Fibroblast of lung (primary cell): Measurements from ENCODE around the gene SLC23A1. TPM values are rescaled to one million over a fixed set of nuclear protein-coding genes. Genes with fewer than 3 reads are reported as not detected.

Source experiments
- DNase-seq, 2 donors: peaks; one replicate each; pipeline versions ENCODE4 v3.0.0 to v3.0.0-alpha.2; 2010; ENCODE audit warnings: low read depth in 2 of 2
- H2AFZ ChIP-seq: 2 replicates; pipeline ENCODE4 v1.5.1; 2012; ENCODE audit warnings: low read length, control low read depth, inconsistent platforms
- H3K27ac ChIP-seq: 2 replicates; pipeline ENCODE4 v1.5.1; 2011; ENCODE audit warnings: low read length, control low read depth; ENCODE audit not compliant: insufficient read depth
- H3K27me3 ChIP-seq: 2 replicates; pipeline ENCODE4 v1.5.1; 2011; ENCODE audit warnings: mild to moderate bottlenecking, low read length; ENCODE audit not compliant: control insufficient read depth, insufficient read depth
- H3K36me3 ChIP-seq: 2 replicates; pipeline ENCODE4 v1.5.1; 2011; ENCODE audit warnings: low read length; ENCODE audit not compliant: control insufficient read depth, insufficient read depth
- H3K4me1 ChIP-seq: 2 replicates; pipeline ENCODE4 v1.5.1; 2011; ENCODE audit warnings: low read length; ENCODE audit not compliant: control insufficient read depth, insufficient read depth; ENCODE audit errors: extremely low read depth
- H3K4me2 ChIP-seq: 2 replicates; pipeline ENCODE4 v1.5.1; 2011; ENCODE audit warnings: low read length, control low read depth; ENCODE audit not compliant: insufficient read depth; ENCODE audit errors: extremely low read depth
- H3K4me3 ChIP-seq, 4 experiments: fragments of 200-600 bp in 1 of 4; sonication (generic) in 1 of 4; replicated peaks in 1 of 4; 2 replicates each; pipeline ENCODE4 v1.5.1; 2011 to 2016; ENCODE audit warnings: low read length in 4 of 4, low read depth in 3 of 4, mild to moderate bottlenecking in 3 of 4, control low read depth in 2 of 4, inconsistent platforms in 1 of 4, mixed read lengths in 1 of 4; ENCODE audit not compliant: insufficient read depth in 1 of 4; ENCODE audit errors: control extremely low read depth in 1 of 4
- H3K79me2 ChIP-seq: 2 replicates; pipeline ENCODE4 v1.5.1; 2012; ENCODE audit warnings: mild to moderate bottlenecking, low read length, inconsistent platforms; ENCODE audit not compliant: control insufficient read depth, insufficient read depth
- H3K9ac ChIP-seq: 2 replicates; pipeline ENCODE4 v1.5.1; 2011; ENCODE audit warnings: mild to moderate bottlenecking, low read length, control low read depth; ENCODE audit not compliant: insufficient read depth
- H3K9me3 ChIP-seq: 2 replicates; pipeline ENCODE4 v1.5.1; 2012; ENCODE audit warnings: low read depth, low read length; ENCODE audit not compliant: control insufficient read depth, insufficient read depth
- H4K20me1 ChIP-seq: 2 replicates; pipeline ENCODE4 v1.5.1; 2011; ENCODE audit warnings: low read length; ENCODE audit not compliant: control insufficient read depth, insufficient read depth; ENCODE audit errors: extremely low read depth
- EZH2 ChIP-seq: IDR thresholded peaks from 2 replicates; pipeline ENCODE4 v1.5.1; 2012; ENCODE audit warnings: low read length, control low read depth, mild to moderate bottlenecking; ENCODE audit errors: missing control alignments
- polyA plus RNA-seq, 2 donors: library from polyadenylated mRNA; depleted of rRNA in 1 of 2; stranded (reverse) in 1 of 2; unstranded in 1 of 2; fragments of >200 nt; gene quantifications; 2 replicates each; pipeline ENCODE4 v1.2.1, GENCODE V29; 2011 to 2012; ENCODE audit warnings: missing spikeins in 1 of 2
- total RNA-seq: library from RNA; depleted of rRNA; stranded (reverse); fragments of >200 nt; gene quantifications from 2 replicates; pipeline ENCODE4 v1.2.1, GENCODE V29; 2014
- TF ChIP-seq, protein P1 (sequence below), 2 donors: IDR thresholded peaks in 1 of 2; conservative IDR thresholded peaks in 1 of 2; 1 replicate in 1 of 2; 2 replicates in 1 of 2; pipeline ENCODE4 v1.5.1; 2011 to 2012; ENCODE audit warnings: low read length in 2 of 2, control low read depth in 1 of 2, inconsistent platforms in 1 of 2, low read depth in 1 of 2, mild to moderate bottlenecking in 1 of 2

The SLC23A1 gene
- total and polyA plus RNA-seq, 2 donors (not counting 1 experiment from before 2014, with no cell fraction given), result not detected

DNA sequence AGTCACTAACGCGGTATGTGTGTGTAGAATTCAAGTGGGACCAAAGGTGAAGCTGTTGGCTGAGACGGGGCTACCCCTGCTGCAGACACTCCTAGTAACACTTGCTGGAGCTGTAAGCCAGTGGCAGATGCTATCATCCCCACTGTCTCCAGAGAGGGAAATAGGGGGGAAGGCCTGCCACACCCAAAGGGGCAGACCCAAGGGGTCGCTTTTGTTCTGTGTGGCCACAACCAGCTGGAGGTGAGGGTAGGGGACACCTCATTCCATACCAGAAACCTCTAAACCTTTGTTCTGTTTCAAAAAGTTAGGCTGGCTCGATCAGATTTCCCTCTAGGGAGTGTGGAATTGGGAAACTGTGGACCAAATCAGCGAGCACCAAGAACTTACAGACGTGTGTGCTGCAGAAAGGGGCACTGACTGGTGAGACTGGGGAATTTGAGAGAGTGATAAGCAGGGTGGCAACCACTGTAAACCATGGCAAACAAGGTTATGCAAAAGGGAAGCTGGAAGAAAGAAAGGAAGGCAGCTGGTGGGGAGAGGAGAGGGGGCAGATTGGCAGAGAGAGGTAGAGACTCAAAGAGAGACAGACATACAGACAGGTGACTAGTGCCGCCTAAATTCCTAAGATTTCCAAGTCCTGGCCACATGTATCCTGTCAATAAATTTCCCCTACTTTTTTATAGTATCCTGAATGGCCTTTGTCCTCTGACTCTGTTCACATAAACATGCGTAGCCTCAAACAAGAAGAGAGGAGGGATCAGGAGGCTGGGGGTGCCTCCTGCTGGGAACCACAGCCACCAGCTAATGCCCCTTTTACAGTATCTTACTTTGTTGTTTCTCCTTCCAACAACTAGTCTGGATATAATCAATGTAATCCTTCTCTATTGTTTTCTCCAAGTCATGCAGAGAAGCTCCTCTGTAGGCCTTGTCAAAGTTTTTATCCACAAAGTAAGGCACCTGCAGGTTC lies 36.4 kb upstream of the SLC23A1 start:
- no peak for DNase-seq
- H3K9ac ChIP-seq, result no peak overlapping the region
- H3K27ac ChIP-seq, result no peak overlapping the region
- H3K4me2 ChIP-seq, result no peak overlapping the region
- no peak overlapping the region for H2AFZ ChIP-seq
- H3K79me2 ChIP-seq, result no peaks in the 10 kb centered on the region
- H3K9me3 ChIP-seq, result no peaks in the 10 kb centered on the region
- TF ChIP-seq, protein P1, sequence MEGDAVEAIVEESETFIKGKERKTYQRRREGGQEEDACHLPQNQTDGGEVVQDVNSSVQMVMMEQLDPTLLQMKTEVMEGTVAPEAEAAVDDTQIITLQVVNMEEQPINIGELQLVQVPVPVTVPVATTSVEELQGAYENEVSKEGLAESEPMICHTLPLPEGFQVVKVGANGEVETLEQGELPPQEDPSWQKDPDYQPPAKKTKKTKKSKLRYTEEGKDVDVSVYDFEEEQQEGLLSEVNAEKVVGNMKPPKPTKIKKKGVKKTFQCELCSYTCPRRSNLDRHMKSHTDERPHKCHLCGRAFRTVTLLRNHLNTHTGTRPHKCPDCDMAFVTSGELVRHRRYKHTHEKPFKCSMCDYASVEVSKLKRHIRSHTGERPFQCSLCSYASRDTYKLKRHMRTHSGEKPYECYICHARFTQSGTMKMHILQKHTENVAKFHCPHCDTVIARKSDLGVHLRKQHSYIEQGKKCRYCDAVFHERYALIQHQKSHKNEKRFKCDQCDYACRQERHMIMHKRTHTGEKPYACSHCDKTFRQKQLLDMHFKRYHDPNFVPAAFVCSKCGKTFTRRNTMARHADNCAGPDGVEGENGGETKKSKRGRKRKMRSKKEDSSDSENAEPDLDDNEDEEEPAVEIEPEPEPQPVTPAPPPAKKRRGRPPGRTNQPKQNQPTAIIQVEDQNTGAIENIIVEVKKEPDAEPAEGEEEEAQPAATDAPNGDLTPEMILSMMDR (conservative IDR thresholded peaks at IDR 0.05 in 1 of 2, IDR thresholded peaks at IDR 0.05 in 1 of 2; ENCODE audit: low read depth in 1 of 2, low read length in 2 of 2), result no peak
- TF ChIP-seq EZH2, result no peak
- no peaks in the 10 kb centered on the region for H3K27me3 ChIP-seq
- no peak overlapping the region for H3K4me3 ChIP-seq
- H3K4me1 ChIP-seq, result peaks cover 3% of the 10 kb centered on the region
- H4K20me1 ChIP-seq, result no peaks in the 10 kb centered on the region
- peaks cover 2% of the 10 kb centered on the region for H3K36me3 ChIP-seq

DNA sequence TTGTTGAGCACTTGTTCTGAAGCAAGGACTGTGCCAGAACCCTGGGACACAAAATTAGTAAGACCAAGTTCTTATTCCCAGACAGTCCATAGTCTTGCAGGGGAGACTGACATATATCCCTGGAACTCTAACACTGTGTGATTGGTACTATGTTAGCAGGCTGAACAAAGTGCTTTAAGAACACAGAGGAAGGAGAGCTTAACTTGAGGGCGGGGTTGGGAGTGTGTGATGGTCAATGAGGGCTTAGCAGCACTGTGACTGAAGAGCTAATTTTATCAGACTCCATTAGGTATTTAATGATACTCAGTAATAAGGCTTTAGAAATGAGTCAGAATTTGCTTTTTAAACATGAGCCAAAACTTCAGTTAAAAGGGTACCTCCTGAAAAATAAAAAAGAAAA lies 35.7 kb upstream of the SLC23A1 start:
- H3K27me3 ChIP-seq, result no peaks in the 10 kb centered on the region
- peaks cover 3% of the 10 kb centered on the region for H3K4me1 ChIP-seq
- no peaks in the 10 kb centered on the region for H4K20me1 ChIP-seq
- H3K4me2 ChIP-seq, result no peak overlapping the region
- no peak overlapping the region for H2AFZ ChIP-seq
- H3K9me3 ChIP-seq, result no peaks in the 10 kb centered on the region
- peaks cover 2% of the 10 kb centered on the region for H3K36me3 ChIP-seq
- H3K27ac ChIP-seq, result no peak overlapping the region
- H3K9ac ChIP-seq, result no peak overlapping the region
- TF ChIP-seq, protein P1 (conservative IDR thresholded peaks at IDR 0.05 in 1 of 2, IDR thresholded peaks at IDR 0.05 in 1 of 2; ENCODE audit: low read depth in 1 of 2, low read length in 2 of 2), result no peak
- DNase-seq, result no peak
- H3K4me3 ChIP-seq, result no peak overlapping the region
- no peaks in the 10 kb centered on the region for H3K79me2 ChIP-seq

DNA sequence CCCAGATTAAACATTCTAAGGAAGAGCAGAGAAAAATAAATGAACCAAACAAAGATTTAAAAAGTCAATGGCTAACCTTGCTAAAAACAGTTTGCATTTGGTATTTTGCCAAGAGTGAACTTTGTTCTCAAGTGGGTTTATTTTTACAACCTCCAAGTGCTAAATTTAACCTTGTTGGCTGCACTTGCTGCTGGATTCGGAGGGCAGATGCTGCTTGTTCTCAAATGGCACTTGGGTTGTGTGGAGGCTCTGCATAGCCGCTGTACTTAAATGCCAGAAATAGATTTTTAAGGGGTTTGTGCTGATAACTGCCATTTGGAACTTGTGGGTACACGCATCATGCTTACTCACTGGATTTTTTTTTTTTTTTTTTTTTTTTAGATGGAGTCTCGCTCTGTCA lies 34.1 kb upstream of the SLC23A1 start:
- Histone ChIP-seq H3K4me3 (no peak overlapping the region), H3K79me2 (no peaks in the 10 kb centered on the region), H3K9me3 (no peaks in the 10 kb centered on the region), H3K27ac (no peak overlapping the region), H3K4me2 (no peak overlapping the region), H4K20me1 (no peaks in the 10 kb centered on the region), H3K9ac (no peak overlapping the region), H3K36me3 (peaks cover 2% of the 10 kb centered on the region), H3K27me3 (no peaks in the 10 kb centered on the region), H3K4me1 (peaks cover 3% of the 10 kb centered on the region), H2AFZ (no peak overlapping the region)
- no peak for TF ChIP-seq EZH2
- TF ChIP-seq, protein P1 (conservative IDR thresholded peaks at IDR 0.05 in 1 of 2, IDR thresholded peaks at IDR 0.05 in 1 of 2; ENCODE audit: low read depth in 1 of 2, low read length in 2 of 2), result no peak
- DNase-seq, result peak; percentile 53 to 75
